Cortex of kidney (tissue), 1 donor: ENCODE data around the gene SCAMP5.

Experiments used
- DNase-seq: peaks from one replicate; lab custom pipeline; 2025; lab: John Stamatoyannopoulos, UW

Gene SCAMP5

DNA sequence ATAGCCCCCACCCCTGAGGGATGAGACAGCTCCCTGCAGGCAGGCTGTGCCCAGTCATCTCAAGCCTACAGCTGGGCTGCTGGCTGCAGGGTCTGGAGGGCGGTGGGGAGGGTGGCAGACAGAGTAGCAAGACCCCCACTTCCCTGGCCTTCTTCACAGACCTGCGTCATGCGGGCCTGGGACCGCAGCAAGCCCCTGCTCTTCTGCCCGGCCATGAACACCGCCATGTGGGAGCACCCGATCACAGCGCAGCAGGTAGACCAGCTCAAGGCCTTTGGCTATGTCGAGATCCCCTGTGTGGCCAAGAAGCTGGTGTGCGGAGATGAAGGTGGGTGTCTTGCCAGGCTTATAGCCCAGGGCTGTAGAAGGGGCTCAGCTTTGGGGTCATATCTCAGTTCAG is 53.0 kb downstream of the SCAMP5 start:
- no peak for DNase-seq

DNA sequence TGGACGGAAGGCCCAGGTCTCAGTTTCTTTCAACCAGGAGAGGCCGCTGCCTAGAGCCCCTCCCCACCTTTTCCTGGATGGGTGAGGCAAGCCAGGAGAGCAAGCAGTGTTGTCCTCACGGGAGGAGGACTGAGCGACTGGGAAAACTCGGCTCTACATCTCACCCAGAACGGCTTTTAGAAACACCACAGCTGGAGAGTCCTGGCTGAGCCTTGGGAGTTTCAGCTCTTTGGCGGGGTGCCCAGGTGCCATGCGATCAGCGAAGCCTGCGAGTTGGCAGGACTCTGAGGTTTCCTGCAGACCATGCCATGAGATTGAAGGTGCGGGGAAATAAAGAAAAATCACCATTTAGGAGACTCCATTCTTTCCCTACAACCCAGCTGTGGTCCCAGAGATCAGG is 54.0 kb downstream of the SCAMP5 start:
- DNase-seq, result no peak

DNA sequence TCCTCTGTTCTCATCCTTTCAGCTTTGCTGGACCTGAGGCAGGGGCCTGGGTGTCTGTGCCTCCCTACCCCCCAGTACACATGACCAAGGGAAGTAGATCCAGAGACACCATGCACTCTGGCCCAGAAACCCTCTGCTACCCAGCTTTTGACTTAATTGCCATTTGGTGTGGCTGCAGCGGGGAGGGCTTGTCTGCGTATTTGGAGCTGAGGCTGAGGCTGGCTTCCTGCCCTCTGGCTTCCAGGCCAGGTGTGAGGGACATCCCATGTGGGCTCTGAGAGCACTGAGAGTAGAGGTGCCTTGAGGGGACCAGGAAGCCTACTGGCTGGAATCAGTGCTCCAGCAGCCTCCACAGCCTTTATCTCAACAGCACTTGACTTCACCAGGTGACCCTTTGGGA is 54.9 kb downstream of the SCAMP5 start:
- DNase-seq, result no peak

- DNase-seq, result no peak
Observed at GRCh38 chr15:75051191-75051608, 55.8 kb downstream of the SCAMP5 start.

GRCh38 chr15:75051711-75052110 is 56.3 kb downstream of the SCAMP5 start:
- no peak for DNase-seq

DNA sequence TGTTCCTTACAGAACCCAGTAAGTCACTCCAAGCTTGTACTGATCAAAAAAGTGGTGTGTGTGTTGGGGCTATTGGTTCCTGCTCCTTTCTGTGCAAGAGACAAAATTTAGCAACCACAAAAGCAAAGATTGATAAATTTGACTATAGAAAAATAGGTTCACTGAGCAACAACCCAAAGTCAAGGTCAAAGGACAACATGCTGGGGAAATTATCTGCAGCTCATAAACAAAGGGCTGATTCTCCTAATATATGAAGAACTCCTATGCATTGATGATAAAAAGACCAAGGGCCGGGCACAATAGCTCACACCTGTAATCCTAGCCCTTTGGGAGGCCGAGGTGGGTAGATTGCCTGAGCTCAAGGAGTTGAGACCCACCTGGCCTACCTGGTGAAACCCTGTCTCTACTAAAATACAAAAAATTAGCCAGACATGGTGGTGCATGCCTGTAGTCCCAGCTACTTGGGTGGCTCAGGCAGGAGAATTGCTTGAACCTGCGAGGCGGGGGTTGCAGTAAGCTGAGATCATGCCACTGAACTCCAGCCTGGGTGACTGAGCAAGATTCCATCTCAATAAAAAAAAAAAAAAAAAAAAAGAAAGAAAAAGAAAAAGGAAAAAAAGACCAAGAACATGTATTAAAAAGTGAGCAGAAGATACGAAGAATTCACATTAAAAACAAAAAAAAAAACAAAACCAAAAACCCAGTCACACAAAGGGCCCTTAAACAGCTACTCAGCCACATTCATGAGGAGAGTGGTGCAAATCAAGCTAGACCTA is 57.8 kb downstream of the SCAMP5 start:
- DNase-seq, result no peak

DNA sequence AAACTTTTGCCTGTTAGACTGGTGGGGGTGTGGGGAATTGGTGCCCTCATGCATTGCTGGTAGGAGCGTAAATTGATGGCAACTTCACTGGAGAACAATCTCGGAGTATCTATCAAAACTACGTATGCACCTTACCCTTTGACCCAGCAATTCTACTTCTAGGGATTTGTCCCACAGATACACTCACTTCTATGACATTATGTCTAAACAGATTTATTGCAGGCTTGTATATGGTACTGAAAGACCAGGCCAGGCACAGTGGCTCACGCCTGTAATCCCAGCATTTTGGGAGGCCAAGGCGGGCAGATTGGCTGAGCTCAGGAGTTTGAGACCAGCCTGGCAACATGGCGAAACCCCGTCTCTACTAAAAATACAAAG is 58.4 kb downstream of the SCAMP5 start:
- no peak for DNase-seq

GRCh38 chr15:75054172-75054897 is 59.0 kb downstream of the SCAMP5 start:
- no peak for DNase-seq

GRCh38 chr15:75056036-75056435 is 60.7 kb downstream of the SCAMP5 start:
- no peak for DNase-seq

GRCh38 chr15:75058127-75058905 is 63.0 kb downstream of the SCAMP5 start:
- DNase-seq, result no peak

DNA sequence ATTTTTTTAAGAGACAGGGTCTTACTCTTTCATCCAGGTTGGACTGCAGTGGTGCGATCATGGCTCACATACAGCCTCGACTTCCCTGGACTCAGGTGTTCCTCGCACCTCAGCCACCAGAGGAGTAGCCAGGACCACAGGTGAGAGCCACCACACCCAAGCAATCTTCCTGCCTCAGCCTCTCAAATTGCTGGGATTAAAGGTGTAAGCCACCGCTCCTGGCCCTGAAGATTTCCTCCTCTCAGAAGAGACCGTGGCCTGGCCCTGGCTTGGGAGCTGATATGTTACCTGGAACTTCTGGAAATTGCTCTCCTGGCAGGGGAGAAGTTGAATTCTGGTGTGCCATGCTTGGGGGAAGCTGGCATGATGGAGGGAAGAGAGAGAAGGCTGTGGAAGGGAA is 64.2 kb downstream of the SCAMP5 start:
- DNase-seq, result no peak

GRCh38 chr15:75061272-75061671 is 65.9 kb downstream of the SCAMP5 start:
- no peak for DNase-seq

DNA sequence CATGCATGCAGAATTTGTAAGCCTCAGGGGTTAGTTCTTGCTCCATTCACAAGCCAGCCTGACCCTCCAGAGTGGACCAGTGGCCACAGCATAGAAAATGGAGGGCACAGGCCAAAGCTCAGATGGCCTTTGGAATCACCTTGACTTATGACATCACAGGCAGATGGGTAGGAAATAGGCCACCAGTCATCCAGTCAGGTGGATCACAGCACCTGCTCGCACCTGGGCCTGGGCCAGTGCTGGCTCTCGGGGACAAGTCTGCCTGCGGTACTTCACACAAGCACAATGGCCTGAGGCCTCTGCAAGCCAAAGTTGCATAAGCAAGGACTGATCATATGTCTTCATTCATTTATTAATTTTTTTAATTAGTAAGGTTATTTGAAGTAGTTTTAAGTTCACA is 67.3 kb downstream of the SCAMP5 start:
- DNase-seq, result no peak

DNA sequence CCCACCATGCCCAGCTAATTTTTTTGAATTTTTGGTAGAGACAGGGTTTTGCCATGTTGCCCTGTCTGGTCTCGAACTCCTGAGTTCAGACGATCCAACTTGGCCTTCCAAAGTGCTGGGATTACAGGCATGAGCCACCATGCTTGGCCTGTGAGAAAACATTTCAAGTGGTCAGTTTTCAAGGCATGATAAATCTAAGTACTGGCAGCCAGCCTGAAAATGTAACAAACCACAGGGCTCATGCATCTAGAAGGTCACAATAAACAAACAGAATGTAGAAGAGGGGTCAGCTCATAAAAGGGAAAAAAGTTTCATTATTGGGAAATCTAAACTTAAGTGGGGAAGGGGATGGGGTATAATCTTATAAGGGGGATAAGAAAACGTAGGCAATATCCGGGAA is 68.0 kb downstream of the SCAMP5 start:
- no peak for DNase-seq

GRCh38 chr15:75063889-75064288 is 68.5 kb downstream of the SCAMP5 start:
- DNase-seq, result no peak

DNA sequence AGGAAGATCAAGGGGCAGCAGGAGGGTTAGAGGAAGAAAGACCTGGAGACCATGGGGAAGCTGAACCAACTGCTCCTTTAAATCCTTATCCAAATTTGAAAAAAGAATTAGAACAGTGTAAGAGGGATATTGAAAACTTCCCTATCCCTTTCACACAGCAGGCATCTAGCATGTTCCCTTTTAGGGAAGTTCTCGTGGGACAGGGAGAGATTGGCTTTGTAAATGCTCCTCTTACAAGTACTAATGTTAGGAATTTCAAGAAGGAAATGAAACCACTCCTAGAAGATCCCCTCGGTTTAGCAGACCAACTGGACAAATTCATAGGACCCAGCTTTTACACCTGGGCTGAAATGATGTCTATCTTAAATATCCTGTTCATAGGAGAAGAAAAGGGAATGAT is 69.5 kb downstream of the SCAMP5 start:
- DNase-seq, result no peak

DNA sequence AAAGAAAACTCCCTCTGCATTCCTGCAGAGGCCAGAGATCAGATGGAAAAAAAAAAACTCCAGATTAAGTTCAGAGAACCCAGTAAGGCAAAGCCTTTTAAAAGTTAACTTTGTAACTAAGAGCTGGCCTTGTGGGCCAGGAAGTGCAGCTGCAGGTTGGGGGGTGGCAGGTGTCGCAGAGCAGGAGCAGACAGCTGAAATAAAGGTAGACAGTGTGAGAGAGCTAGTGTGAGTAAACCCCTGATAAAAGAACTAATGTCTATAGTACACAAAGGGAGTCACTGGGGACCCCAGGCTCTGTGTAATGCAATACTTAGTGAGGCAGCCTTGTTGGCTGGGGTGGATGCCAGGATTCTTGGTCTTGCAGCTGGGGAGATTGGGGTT is 70.1 kb downstream of the SCAMP5 start:
- DNase-seq, result no peak

DNA sequence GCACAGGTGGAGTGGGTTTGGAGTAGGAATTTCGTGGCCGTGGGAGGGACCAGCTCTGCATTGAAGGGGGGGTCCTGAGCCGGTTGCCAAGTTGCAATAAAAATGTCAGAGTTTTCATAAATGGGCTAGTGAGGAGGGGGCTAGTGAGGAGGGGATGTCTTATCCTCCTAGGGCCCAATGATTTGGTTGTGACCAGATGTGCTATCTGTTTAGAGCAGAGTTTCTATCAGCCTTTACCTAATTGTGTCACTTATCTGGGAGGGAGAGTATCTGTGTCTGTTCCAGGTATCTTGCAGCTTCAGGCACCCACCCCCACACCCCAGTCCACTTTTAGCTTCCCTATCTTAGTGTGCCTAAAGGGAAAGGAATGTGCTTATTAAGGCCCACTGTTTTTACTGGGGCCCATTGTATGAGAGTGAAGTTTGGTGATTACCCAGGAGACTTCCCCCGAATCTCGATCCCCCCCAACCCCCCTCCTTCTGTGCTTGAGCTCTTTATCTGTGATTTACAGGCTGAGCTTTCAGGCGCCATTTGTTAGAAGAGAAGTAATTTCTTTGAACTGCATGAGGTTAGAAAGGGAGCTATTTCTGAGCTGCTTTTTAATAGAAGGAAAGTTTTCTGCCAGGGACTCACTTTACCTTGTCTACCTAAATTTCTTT is 70.6 kb downstream of the SCAMP5 start:
- no peak for DNase-seq

DNA sequence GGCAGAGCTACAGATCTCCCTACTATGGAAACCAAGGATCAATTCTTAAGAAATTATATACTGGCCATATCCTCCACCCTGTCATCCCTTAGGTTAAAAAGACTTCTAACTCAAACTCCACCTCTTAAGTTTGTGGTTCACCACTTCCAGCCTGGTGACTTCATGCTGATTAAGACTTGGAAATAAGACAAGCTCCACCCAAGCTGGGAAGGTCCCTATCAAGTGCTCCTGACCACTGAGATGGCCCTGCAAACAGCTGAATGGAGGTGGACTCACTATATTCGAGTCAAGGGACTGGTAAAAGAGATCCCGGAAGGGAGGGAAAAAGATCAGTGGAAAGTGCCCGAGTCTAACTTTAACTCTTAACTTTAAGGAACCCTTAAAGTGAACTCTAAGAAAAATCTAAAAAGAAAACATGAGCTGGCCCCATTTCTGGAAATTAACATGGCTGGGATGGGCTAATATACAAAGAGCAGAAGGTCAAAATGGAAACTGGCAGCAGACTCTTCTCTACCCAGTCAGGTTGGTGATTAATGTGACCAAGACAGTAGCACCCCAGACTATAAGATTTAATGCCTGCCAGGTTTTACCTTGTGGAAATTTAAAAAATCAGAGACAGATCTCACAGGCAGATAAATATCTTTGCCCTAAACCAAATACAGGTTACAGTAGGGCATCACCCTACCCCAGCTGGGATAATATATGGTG is 71.9 kb downstream of the SCAMP5 start:
- no peak for DNase-seq

DNA sequence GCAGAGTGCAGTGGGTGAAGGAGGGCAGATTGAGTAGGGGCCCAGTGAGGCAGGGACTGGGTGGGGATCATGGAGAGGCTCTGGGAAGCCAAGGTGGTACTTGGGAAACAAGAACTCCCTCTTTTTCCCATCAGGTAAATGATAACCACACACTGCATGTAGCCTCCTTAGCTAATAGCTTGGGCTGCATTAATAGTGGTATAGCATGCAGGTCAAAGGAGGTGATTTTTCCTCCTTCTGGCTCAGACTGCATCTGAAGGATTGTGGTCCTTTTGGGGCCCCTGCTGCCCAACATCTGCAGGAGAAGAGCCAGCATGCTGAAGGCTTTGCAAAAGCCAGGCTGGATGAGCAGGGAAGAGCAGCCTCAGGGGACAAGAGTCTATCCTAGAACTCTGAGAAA is 73.4 kb downstream of the SCAMP5 start:
- DNase-seq, result no peak

DNA sequence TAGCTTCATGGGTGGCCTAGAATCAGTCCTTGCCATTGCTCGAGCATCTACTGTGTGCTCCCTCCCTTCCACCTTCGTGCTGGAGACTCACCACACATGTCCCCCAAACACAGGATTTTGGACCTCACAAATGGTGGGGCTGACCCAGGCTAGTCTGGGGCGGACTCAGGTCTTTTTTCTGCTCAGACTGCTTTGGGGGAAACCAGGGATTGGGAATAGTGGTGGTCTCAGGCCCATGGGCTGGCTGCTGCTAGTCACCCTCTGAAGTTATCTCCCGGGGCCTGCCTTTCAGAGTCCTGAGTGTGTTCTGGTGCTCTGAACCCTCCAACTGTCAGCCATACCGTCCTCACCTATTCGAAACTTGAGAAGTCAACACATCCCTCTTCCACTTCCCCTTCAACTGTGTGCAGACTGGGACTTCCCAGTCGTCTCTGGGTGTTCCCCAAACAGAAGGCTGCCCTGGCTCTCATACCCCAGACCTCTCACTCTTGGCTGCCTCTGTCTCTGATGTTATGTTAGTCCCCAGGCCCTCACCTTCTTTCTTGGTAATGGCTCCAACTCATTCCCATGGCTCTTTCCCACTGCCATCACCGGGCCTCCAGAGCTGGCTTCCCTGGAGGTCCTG is 74.0 kb downstream of the SCAMP5 start:
- no peak for DNase-seq
